T-helper 2 cell (primary cell): ENCODE measurements around the gene TENT5A.
A peak's percentile ranks its signal among the peaks of the same experiment; 100 is the strongest.
"Not testable (repeated sequence)": the region's sequence is repeated elsewhere in the genome, so short reads cannot be mapped to it uniquely, and the experiment has no call there.

Source experiments
- DNase-seq, 5 experiments: peaks; one replicate each; pipeline versions ENCODE4 v3.0.0 to v3.0.0-alpha.2; 2012 to 2022
- total RNA-seq, 2 donors: gene quantifications; one replicate each; lab custom pipeline; 2026; lab: John Stamatoyannopoulos, UW

The TENT5A gene
- 11.2 to 18.5 reads per million in 2 donors for total RNA-seq

GRCh38 chr6:81752084-81752920, at the start of gene TENT5A:
TSS of gene TENT5A (minus strand) at chr6:81752681. CDS start at chr6:81752141, 540 bp downstream.
- peak; percentile 59 to 93 (median 74) for DNase-seq

GRCh38 chr6:81801489-81801888, 49.0 kb upstream of the TENT5A start:
- no peak for DNase-seq

DNA sequence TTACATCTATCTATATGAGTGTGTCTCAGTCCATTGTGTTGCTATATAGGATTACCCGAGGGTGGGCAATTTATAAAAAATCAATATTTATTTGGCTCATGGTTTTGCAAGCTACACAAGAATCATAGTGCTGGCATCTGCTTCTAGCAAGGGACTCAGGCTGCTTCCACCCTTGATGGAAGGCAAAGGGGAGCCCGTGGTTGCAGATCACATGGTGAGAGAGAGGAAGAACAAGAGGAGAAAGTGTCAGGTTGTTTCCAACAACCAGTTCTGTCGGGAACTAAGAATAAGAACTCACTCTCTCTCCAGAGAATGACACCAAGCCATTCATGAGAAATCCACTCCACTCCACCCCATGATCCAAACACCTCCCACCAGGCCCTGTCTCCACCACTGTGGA, 48.2 kb upstream of the TENT5A start:
- DNase-seq = no peak

DNA sequence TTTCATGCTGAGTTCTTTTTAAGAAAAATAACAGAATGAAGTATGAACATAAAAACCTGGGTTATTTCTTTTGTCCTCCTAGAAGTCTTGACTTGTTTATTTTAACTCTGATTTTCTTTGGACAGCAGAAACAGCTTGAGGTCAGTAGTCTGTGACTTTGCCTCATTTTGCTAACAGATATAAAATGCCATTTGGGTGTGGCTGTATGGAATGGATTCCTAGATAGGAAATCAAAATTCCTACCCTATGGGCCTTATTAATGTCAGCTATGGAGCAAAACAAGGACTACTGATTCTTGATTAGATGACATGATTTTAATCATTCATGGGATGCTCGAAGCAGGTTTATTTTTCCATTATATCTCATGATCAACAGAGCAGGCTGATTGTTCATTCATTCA, 46.8 kb upstream of the TENT5A start:
- no peak for DNase-seq

DNA sequence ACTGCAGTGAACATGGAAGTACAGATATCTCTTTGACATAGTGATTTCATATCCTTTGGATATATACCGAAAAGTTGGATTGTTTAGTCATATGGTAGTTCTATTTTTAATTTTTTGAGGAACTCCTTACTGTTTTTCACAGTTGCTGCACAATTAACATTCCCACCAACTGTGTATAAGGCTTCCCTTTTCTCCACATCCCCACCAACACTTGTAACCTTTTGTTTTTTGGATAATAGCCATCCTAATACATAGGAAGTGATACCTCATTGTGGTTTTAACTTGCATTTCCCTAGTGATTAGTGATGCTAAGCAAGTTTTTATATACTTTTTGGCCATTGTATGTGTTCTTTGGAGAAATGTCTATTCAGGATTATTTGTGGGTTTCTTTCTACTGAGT, 45.1 kb upstream of the TENT5A start:
- no peak for DNase-seq

- DNase-seq = no peak
Measured at GRCh38 chr6:81795890-81796289, 43.4 kb upstream of the TENT5A start.

- DNase-seq = no peak
Measured at GRCh38 chr6:81793821-81794475, 41.5 kb upstream of the TENT5A start.

- DNase-seq = no peak
Measured at GRCh38 chr6:81792826-81793225, 40.3 kb upstream of the TENT5A start.

DNA sequence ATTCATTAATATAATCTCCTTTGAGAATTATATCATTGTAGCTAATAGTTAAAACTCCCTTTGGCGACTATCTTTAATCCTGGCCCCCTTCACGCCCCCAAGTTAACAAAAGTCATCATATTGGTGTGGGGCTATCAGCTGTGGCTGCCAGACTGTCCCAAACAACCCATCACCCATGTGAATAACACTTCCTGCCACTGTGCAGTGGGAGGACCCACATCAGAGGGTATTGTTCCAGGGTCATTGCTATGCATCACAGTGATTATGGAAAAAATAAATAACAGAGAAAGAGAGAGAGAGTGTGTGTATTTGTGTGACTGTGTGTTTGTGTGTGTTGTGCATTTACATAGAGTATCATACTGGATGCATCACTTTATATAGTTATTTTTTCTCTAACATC, 39.3 kb upstream of the TENT5A start:
- no peak for DNase-seq

- no peak for DNase-seq
Measured at GRCh38 chr6:81790034-81790433, 37.6 kb upstream of the TENT5A start.

DNA sequence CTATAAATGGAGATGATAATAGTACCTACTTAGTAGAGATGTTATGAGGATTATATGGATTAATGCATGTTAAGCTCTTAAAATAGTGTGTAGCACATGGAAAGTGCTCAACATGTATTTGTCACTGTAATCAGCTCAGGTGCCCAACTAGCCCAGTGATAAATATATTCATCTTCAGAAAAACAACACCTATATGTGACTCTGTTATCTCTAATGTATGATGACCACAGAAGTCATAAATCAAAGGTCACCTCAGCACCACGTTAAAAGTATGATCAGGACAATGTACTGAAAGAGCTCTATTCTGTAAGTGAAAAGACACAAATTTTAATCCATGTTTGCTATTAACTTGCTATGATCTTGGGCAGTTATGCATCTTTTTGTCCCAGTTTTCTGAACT, 36.8 kb upstream of the TENT5A start:
- no peak for DNase-seq

- no peak for DNase-seq
Measured at GRCh38 chr6:81788748-81789147, 36.3 kb upstream of the TENT5A start.

DNA sequence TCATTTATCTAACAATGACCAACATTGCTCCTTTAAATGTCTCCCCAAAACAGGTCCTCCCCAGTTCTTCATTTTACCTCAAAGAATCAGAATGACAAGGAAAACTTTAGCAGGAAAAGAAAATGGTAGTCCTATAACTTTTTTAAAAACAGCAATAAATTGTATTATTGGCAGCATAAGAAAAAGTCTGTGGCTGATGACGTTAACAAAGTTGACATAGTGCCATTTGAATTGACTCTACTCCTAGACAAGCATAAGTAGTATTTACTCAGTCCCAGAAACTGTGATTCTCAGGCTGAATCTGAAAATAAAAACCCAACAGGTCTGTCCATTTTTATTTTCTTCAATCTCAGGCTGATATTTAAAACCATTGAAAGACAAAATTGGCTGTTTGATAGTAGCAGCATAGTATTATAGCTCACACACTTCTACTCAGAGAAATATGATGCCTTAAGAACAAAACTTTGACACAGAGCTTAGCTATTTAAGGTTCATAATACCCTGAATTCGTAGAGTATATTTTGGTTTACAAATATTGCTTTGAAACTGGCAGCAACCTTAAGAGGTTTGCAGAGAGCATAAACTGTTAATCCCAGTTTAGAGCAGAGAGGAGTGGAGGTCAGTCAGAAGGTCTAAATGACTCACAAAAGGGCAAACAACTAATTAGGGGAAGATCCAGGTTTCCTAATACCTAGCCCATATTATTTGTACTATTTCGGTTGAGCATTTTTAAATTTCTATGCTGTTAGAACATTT, 35.0 kb upstream of the TENT5A start:
- DNase-seq = no peak

- no peak for DNase-seq
Measured at GRCh38 chr6:81786150-81786549, 33.7 kb upstream of the TENT5A start.

- DNase-seq = no peak
Measured at GRCh38 chr6:81785377-81785776, 32.9 kb upstream of the TENT5A start.

DNA sequence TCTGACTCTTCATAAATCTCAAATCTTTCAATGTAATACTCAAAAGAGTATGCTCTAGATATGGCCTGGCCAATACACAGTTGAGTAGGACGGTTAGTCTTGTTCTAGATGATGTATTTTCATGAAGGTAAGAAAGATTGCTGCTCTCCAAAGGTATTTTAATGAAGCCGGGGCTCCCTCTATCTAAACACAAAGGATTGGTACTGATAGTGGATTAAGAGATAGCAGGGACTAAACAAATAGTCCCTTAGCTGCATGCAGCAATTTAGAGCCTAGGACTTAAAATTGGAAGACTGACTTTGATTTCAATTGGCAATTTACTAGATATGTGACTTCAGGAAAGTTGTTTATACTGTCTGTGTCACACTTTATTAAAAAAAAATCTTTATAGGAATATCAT, 31.4 kb upstream of the TENT5A start:
- DNase-seq = no peak

DNA sequence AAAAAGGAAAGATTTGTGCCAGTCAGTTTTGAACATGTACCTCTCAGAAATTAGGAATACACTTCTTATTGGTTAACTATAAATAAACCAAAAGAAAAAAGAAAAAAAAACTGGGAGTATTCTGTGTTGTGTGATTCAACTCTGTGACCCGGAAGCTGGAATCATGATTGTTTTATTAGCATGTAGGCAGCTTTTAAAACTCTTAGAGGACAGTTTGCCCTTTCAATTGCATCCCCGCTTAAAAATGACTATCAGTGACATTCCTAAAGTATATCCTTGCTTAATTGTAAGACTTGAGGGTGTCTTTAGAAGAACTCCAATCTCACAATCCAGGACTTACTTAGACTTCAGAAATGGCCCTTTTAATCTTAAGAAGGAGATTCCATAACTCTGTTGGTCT, 29.1 kb upstream of the TENT5A start:
- DNase-seq = no peak

DNA sequence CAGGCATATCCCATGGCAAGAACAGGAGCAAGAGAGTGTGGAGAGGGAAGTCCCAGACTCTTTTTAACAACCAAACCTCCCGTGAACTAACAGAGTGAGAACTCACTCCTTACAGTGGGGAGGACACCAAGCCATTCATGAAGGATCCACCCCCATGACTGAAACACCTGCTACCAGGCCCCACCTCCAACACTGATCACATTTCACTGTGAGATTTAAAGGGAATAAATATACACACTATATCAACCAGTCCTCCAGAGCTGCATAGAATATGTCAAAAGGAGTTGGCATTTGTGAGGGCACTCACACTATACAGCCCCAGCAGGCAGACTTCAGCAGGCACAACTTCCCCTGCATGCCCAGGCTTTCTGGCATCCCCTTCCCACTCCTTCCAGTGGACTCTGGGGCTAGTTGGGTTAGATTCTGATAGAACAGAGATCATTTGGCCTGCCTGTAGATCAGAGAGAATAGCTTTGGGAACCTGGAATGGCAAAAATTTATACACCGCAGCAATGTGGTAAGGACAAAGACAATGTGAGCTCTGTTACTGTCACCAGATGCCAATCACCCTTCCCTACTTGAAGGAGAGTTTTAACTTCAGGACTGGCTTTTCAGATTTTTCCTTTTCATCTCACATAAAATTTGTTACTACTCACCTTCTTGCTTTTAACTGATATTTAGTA, 25.2 kb upstream of the TENT5A start:
- no peak for DNase-seq

DNA sequence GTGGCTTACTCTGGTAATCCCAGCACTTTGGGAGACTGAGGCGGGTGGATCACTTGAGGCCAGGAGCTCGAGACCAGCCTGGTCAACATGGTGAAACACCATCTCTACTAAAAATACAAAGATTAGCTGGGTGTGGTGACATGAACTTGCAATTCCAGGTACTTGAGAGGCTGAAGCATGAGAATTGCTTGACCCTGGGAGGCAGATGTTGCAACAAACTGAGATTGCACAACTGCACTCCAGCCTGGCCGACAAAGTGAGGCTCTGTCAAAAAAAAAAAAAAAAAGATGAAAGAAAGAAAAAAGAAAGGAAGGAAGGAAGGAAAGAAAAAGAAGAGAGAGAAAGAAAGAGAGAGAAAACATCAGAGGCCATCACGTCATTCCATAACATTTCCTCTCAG, 23.7 kb upstream of the TENT5A start:
- not testable (repeated sequence) for DNase-seq

DNA sequence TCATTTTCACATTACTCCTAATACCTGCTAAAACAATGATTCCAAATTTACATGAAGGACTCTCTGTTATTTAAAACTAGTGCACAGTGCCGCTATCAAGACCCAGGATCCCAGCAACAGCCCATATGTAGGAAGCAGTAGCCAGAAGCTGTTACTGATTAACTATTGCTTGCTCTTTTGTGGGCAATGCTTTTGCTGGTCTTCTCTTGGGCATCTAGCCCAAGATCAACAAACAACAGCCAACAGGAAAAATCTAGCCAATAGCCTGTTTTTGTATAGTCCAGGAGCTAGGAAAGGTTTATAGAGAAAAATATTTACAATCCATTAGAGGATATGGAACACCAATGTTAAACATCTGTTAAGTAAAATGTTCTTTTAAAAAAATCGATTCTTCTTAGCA, 22.1 kb upstream of the TENT5A start:
- DNase-seq = no peak

DNA sequence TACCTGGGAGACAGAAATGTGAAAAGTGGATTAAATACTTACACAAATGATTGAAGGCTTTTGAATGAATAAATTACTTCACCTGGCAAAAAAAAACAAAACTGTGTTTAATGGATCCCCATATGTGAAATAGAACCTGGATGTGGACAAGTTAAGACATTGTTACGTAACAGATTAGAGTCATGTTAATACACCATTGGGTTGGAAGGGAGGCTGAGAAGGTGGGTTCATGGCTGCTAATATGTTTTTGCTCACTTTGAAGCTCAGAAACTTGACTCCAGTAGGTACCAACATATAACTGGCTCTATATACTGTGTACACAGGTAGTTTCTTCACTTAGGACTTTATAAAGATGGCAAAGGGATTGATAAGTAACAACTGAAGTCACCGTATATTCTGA, 21.4 kb upstream of the TENT5A start:
- DNase-seq = no peak

DNA sequence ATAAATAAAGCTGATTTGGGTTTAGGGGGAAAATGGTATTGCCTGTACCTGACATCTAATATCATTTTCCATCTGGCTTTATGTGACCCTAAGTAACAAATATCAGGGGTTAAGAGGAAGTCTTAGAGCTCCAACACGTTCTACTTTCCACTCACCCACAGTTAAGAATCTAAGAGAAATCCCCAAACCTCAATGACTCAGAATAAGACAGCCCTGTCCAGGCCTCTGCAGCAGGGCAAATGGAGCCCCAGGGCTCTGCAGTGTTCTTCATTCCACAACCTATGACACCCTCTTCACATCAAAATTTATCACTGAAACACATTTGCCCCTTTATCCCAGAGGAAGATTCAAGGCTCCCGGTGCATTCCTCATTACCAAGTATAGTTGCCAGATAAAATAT, 20.3 kb upstream of the TENT5A start:
- DNase-seq = peak in 1 of 5 experiments; percentile 82

- no peak for DNase-seq
Measured at GRCh38 chr6:81771097-81771496, 18.6 kb upstream of the TENT5A start.
